HepG2 (cell line): ENCODE data around the gene CATSPERE. TPM values are rescaled to one million over a fixed set of nuclear protein-coding genes. Genes with fewer than 3 reads are reported as not detected.

Experiments
- ATAC-seq: fragments of 200-7000 bp; cut with Tn5 transposase; 3 replicates; pipeline ENCODE4 v1.9.1; 2020; ENCODE audit warnings: mild to moderate bottlenecking, moderate library complexity
- BruUV-seq: library from RNA; stranded (reverse); fragments of 400-500 nt; replicated peaks from 2 replicates; lab custom pipeline; 2021; lab: Mats Ljungman, UMichigan
- CTCF ChIA-PET: fragments of 300-600 bp; formaldehyde crosslinking; extraction: SDS; loops from one replicate; lab custom pipeline; 2021; ENCODE audit warnings: low total read pairs, inconsistent platforms, low intra/inter-chr PET ratio; lab: Yijun Ruan, JAX
- POLR2A ChIA-PET: fragments of 350-600 bp; sonication (Branson Sonifier 250); formaldehyde crosslinking; loops from one replicate; lab custom pipeline; 2020; ENCODE audit warnings: antibody characterized with exemption, inconsistent platforms; lab: Yijun Ruan, JAX
- DNase-seq: peaks from one replicate; pipeline ENCODE4 v3.0.0-alpha.2; 2015; ENCODE audit warnings: low spot score
- FAIRE-seq: peaks from 3 replicates; lab custom pipeline; 2011; peaks lifted over from hg19 to GRCh38; lab: Jason Lieb, UNC
- H2AFZ ChIP-seq: one replicate; pipeline ENCODE4 v1.6.1; 2011; ENCODE audit warnings: low read length, inconsistent platforms
- H3K27ac ChIP-seq: fragments of 300-600 bp; 3 replicates; pipeline ENCODE4 v1.8.0; 2011; ENCODE audit warnings: mixed run types, mild to moderate bottlenecking, mixed read lengths, low read length, inconsistent platforms; ENCODE audit not compliant: insufficient read depth; ENCODE audit errors: extremely low read length
- H3K27me3 ChIP-seq, 2 experiments: fragments of 200-600 bp in 1 of 2; 2 replicates in 1 of 2; 3 replicates in 1 of 2; pipeline versions ENCODE4 v1.6.0 to v1.8.0; 2011; ENCODE audit warnings: low read length in 2 of 2, mild to moderate bottlenecking in 2 of 2, moderate library complexity in 2 of 2, inconsistent platforms in 1 of 2; ENCODE audit not compliant: insufficient read depth in 2 of 2, control insufficient read depth in 1 of 2
- H3K36me3 ChIP-seq, 2 experiments: fragments of 200-600 bp in 1 of 2; replicated peaks in 1 of 2; 2 replicates in 1 of 2; 3 replicates in 1 of 2; pipeline versions ENCODE4 v1.5.1 to v1.8.0; 2011; ENCODE audit warnings: low read length in 2 of 2, inconsistent platforms in 1 of 2; ENCODE audit not compliant: insufficient read depth in 2 of 2, control insufficient read depth in 1 of 2
- H3K4me1 ChIP-seq: 2 replicates; pipeline ENCODE4 v1.5.1; 2012; ENCODE audit warnings: low read length, inconsistent platforms; ENCODE audit not compliant: insufficient read depth
- H3K4me2 ChIP-seq: 2 replicates; pipeline ENCODE4 v1.6.0; 2011; ENCODE audit warnings: low read depth, low read length, inconsistent platforms
- H3K4me3 ChIP-seq, 3 experiments: fragments of 200-600 bp in 1 of 3; sonication (generic), shearing (Covaris generic) in 1 of 3; replicated peaks in 1 of 3; 2 replicates each; pipeline ENCODE4 v1.5.1; 2011 to 2016; ENCODE audit warnings: low read length in 3 of 3, inconsistent platforms in 2 of 3, low read depth in 2 of 3, mild to moderate bottlenecking in 2 of 3, control low read depth in 1 of 3, mixed read lengths in 1 of 3; ENCODE audit not compliant: insufficient read depth in 1 of 3
- H3K79me2 ChIP-seq: one replicate; pipeline ENCODE4 v1.6.1; 2011; ENCODE audit warnings: low read length, inconsistent platforms; ENCODE audit not compliant: insufficient read depth
- H3K9ac ChIP-seq: 2 replicates; pipeline ENCODE4 v1.6.0; 2011; ENCODE audit warnings: mild to moderate bottlenecking, low read depth, low read length, inconsistent platforms; ENCODE audit not compliant: insufficient read depth
- H3K9me3 ChIP-seq: 2 replicates; pipeline ENCODE4 v1.5.1; 2012; ENCODE audit warnings: mild to moderate bottlenecking, low read length
- H4K20me1 ChIP-seq: 2 replicates; pipeline ENCODE4 v1.6.0; 2011; ENCODE audit warnings: inconsistent platforms, mild to moderate bottlenecking, low read length, moderate library complexity; ENCODE audit not compliant: insufficient read depth
- FOXC1 ChIP-seq: sonication (generic); formaldehyde crosslinking; IDR thresholded peaks from 2 replicates; pipeline ENCODE4 v1.8.0; 2022; ENCODE audit warnings: mild to moderate bottlenecking, missing genetic modification reagents, borderline replicate concordance
- HIC2 ChIP-seq: sonication (generic); formaldehyde crosslinking; IDR thresholded peaks from 2 replicates; pipeline ENCODE4 v1.9.0; 2022; ENCODE audit warnings: low read depth, missing genetic modification reagents
- HOXA7 ChIP-seq: sonication (generic); formaldehyde crosslinking; IDR thresholded peaks from 2 replicates; pipeline ENCODE4 v1.8.1; 2022; ENCODE audit warnings: mild to moderate bottlenecking, missing genetic modification reagents, moderate library complexity
- KDM5B ChIP-seq: sonication (generic); formaldehyde crosslinking; IDR thresholded peaks from 2 replicates; pipeline ENCODE4 v1.4.0; 2020; ENCODE audit warnings: missing genetic modification reagents, mild to moderate bottlenecking, borderline replicate concordance
- KLF11 ChIP-seq: IDR thresholded peaks from 2 replicates; pipeline ENCODE4 v1.6.1; 2016; ENCODE audit warnings: missing compliant biosample characterization
- KLF6 ChIP-seq: IDR thresholded peaks from 2 replicates; pipeline ENCODE4 v1.8.0; 2016; ENCODE audit warnings: missing biosample characterization, missing genetic modification reagents
- NR2F6 ChIP-seq, 2 experiments: IDR thresholded peaks; 2 replicates each; pipeline ENCODE4 v1.6.1; 2016; ENCODE audit warnings: antibody characterized with exemption in 1 of 2, mild to moderate bottlenecking in 1 of 2
- SMARCC2 ChIP-seq: fragments of 450-650 bp; IDR thresholded peaks from 2 replicates; pipeline ENCODE4 v1.6.1; 2017; ENCODE audit warnings: antibody characterized with exemption, mild to moderate bottlenecking
- ZNF432 ChIP-seq: sonication (generic); formaldehyde crosslinking; IDR thresholded peaks from 2 replicates; pipeline ENCODE4 v1.5.0; 2020; ENCODE audit warnings: missing genetic modification reagents, mild to moderate bottlenecking, borderline replicate concordance
- ZNF513 ChIP-seq: sonication (generic); formaldehyde crosslinking; conservative IDR thresholded peaks from 2 replicates; pipeline ENCODE4 v1.5.0; 2020; ENCODE audit warnings: missing genetic modification reagents
- ZNF740 ChIP-seq: sonication (generic); formaldehyde crosslinking; IDR thresholded peaks from 2 replicates; pipeline ENCODE4 v1.4.0; 2020; ENCODE audit warnings: missing genetic modification reagents
- ZNF878 ChIP-seq: sonication (generic); formaldehyde crosslinking; IDR thresholded peaks from 2 replicates; pipeline ENCODE4 v1.8.1; 2023; ENCODE audit warnings: mild to moderate bottlenecking, missing genetic modification reagents, moderate library complexity
- WGBS: methylation state at CpG from one replicate; pipeline ENCODE4 v1.1.6; 2017; ENCODE audit warnings: low lambda C conversion rate; 5-methylcytosine and 5-hydroxymethylcytosine counted together
- in situ Hi-C: cut with HindIII; loops from 2 replicates; pipeline ENCODE4 v1.10.0; 2017; ENCODE audit warnings: low pct_unique_long_range_greater_than_20kb; ENCODE audit not compliant: extremely low pct_ligation_motif_present
- intact Hi-C: fragments of 100-400 bp; cut with micrococcal nuclease; formaldehyde crosslinking; loops from one replicate; pipeline ENCODE4 v1.10.0; 2022; ENCODE audit not compliant: unreplicated experiment
- polyA plus RNA-seq, 8 experiments: library from polyadenylated mRNA; depleted of rRNA in 3 of 8; stranded (reverse) in 7 of 8; unstranded in 1 of 8; fragments of >200 nt; fragmentation: Illumina TruSeq in 4 of 8; extraction: Trizol in 4 of 8; gene quantifications; 2 replicates each; pipeline versions ENCODE4 v1.2.1 to v1.2.3, GENCODE V29; 2011 to 2016; ENCODE audit warnings: low read depth in 4 of 8, missing spikeins in 1 of 8, mixed read lengths in 1 of 8; ENCODE audit not compliant: insufficient read depth in 1 of 8
- total RNA-seq, 5 experiments: library from RNA; depleted of rRNA; stranded (reverse); fragments of >200 nt; fragmentation: Illumina TruSeq; extraction: Trizol; gene quantifications; 2 replicates each; pipeline ENCODE4 v1.2.3, GENCODE V29; 2016; ENCODE audit warnings: low read depth in 1 of 5

The CATSPERE gene
- total and polyA plus RNA-seq, 2 of the 13 experiments (the other 11 are each of a cell fraction or from before 2014, with no cell fraction given) = 0.34 to 0.51 TPM

GRCh38 chr1:244545511-244545910 lies 84.4 kb downstream of the CATSPERE start:
- H3K27me3 ChIP-seq = no peaks in the 10 kb centered on the region; a peak in 1 of 5 replicates
- no peak overlapping the region for H3K4me2 ChIP-seq
- FAIRE-seq (no peak), ATAC-seq (no peak), DNase-seq (no peak)
- no peaks in the 10 kb centered on the region for H3K9me3 ChIP-seq
- no peaks in the 10 kb centered on the region for H3K79me2 ChIP-seq
- TF ChIP-seq NR2F6 (IDR thresholded peaks at IDR 0.05) = no peak
- TF ChIP-seq NR2F6 (CRISPR knock-in tag; IDR thresholded peaks at IDR 0.05) = no peak
- no peak for TF ChIP-seq ZNF513 (CRISPR knock-in tag)
- TF ChIP-seq FOXC1 (CRISPR knock-in tag) = no peak
- TF ChIP-seq ZNF740 (CRISPR knock-in tag) = no peak
- no peak for TF ChIP-seq SMARCC2
- intact Hi-C loops (no loop called here), in situ Hi-C loops (no loop called here)
- no peaks in the 10 kb centered on the region for H3K4me1 ChIP-seq
- H3K4me3 ChIP-seq = no peak overlapping the region
- H3K27ac ChIP-seq = no peak overlapping the region
- H3K9ac ChIP-seq = no peak overlapping the region
- no peak overlapping the region for H2AFZ ChIP-seq
- 5% methylated on average over 1 of the region's 1 CpG for WGBS
- H3K36me3 ChIP-seq = no peaks in the 10 kb centered on the region
- ChIA-PET CTCF (no interaction called here), POLR2A (no interaction called here)
- H4K20me1 ChIP-seq = no peaks in the 10 kb centered on the region
- BruUV-seq = no TSS peak

GRCh38 chr1:244548558-244549115 lies 87.6 kb downstream of the CATSPERE start:
- FAIRE-seq (no peak), DNase-seq (no peak), ATAC-seq (no peak)
- H3K79me2 ChIP-seq = no peaks in the 10 kb centered on the region
- peaks cover 5% of the 10 kb centered on the region; the same call in 1 of the 2 replicates for H3K4me1 ChIP-seq
- H3K27me3 ChIP-seq = no peaks in the 10 kb centered on the region; a peak in 1 of 5 replicates
- no peak overlapping the region for H3K4me2 ChIP-seq
- no peak overlapping the region for H2AFZ ChIP-seq
- BruUV-seq = no TSS peak
- H3K9me3 ChIP-seq = no peaks in the 10 kb centered on the region
- H3K27ac ChIP-seq = no peak overlapping the region
- 0% methylated on average over 2 of the region's 2 CpGs for WGBS
- in situ Hi-C loops (no loop called here), intact Hi-C loops (no loop called here)
- POLR2A ChIA-PET = no interaction called here
- CTCF ChIA-PET = no interaction called here
- H3K36me3 ChIP-seq = no peaks in the 10 kb centered on the region
- no peaks in the 10 kb centered on the region for H4K20me1 ChIP-seq
- H3K9ac ChIP-seq = no peak overlapping the region
- no peak overlapping the region for H3K4me3 ChIP-seq
- TF ChIP-seq HOXA7 = no peak
- TF ChIP-seq KLF6 = no peak
- TF ChIP-seq NR2F6 (IDR thresholded peaks at IDR 0.05) = no peak
- no peak for TF ChIP-seq NR2F6 (CRISPR knock-in tag; IDR thresholded peaks at IDR 0.05)
- no peak for TF ChIP-seq HIC2
- no peak for TF ChIP-seq ZNF432
- TF ChIP-seq ZNF878 (CRISPR knock-in tag) = no peak
- TF ChIP-seq KLF11 (CRISPR knock-in tag) = no peak
- TF ChIP-seq KDM5B = no peak
